GM12892 (cell line): ENCODE measurements around the gene CNTNAP2.

Source experiments
- POLR2A ChIP-seq: IDR thresholded peaks from 2 replicates; pipeline ENCODE4 v1.6.1; 2011; ENCODE audit warnings: low read depth, low read length, control low read depth
- TAF1 ChIP-seq: IDR thresholded peaks from 2 replicates; pipeline ENCODE4 v1.6.1; 2011; ENCODE audit warnings: low read depth, mild to moderate bottlenecking, control low read depth, low read length, borderline replicate concordance

GRCh38 chr7:148255333-148255732 lies 2138.7 kb downstream of the CNTNAP2 start:
- TF ChIP-seq TAF1 (no peak), POLR2A (no peak)
